Ovary (tissue), 9 donors: Measurements from ENCODE around the gene OR9Q1. TPM values are rescaled to one million over a fixed set of nuclear protein-coding genes. Genes with fewer than 3 reads are reported as not detected.

Experiments
- DNase-seq, 5 donors: peaks; one replicate each; pipeline ENCODE4 v3.0.0-alpha.2; 2019 to 2020
- H3K27ac ChIP-seq, 2 donors: fragments of 200-600 bp; one replicate each; pipeline versions ENCODE4 v1.5.1 to v1.8.0; 2019 to 2022
- H3K27me3 ChIP-seq: fragments of 200-600 bp; one replicate; pipeline ENCODE4 v1.8.0; 2022
- H3K36me3 ChIP-seq: fragments of 200-600 bp; sonication (generic); one replicate; pipeline ENCODE4 v1.5.1; 2019
- H3K4me1 ChIP-seq: one replicate; pipeline ENCODE4 v1.8.1; 2013; ENCODE audit warnings: mild to moderate bottlenecking, moderate library complexity; ENCODE audit not compliant: insufficient read depth
- H3K4me3 ChIP-seq: fragments of 200-600 bp; sonication (generic); one replicate; pipeline ENCODE4 v1.5.1; 2017
- H3K9me3 ChIP-seq, 2 donors: fragments of 200-600 bp in 1 of 2; sonication (generic) in 1 of 2; one replicate each; pipeline versions ENCODE4 v1.5.1 to v1.8.1; 2013 to 2019; ENCODE audit warnings: mild to moderate bottlenecking in 1 of 2, moderate library complexity in 1 of 2
- CTCF ChIP-seq, 3 donors: fragments of 450-650 bp in 2 of 3; fragments of 200-600 bp in 1 of 3; IDR thresholded peaks; one replicate each; pipeline versions ENCODE4 v1.5.1 to v1.8.0; 2016 to 2022; ENCODE audit warnings: antibody characterized with exemption in 3 of 3, mild to moderate bottlenecking in 1 of 3
- EP300 ChIP-seq: sonication (generic); formaldehyde crosslinking; IDR thresholded peaks from one replicate; pipeline ENCODE4 v1.6.1; 2017; ENCODE audit warnings: antibody characterized with exemption
- POLR2A ChIP-seq: fragments of 450-650 bp; IDR thresholded peaks from one replicate; pipeline ENCODE4 v1.6.1; 2017; ENCODE audit warnings: antibody characterized with exemption, mild to moderate bottlenecking, moderate library complexity
- WGBS, 3 donors: extraction: QIAGEN DNeasy Blood & Tissue Kit in 1 of 3; methylation state at CpG; one replicate each; pipeline versions ENCODE4 v1.1.5 to v1.1.7; 2013 to 2017; 5-methylcytosine and 5-hydroxymethylcytosine counted together
- intact Hi-C, 4 donors: fragments of 100-400 bp; cut with DNase I; formaldehyde crosslinking; loops; one replicate each; pipeline versions ENCODE4 v1.11.0 to v1.15.1; 2022 to 2023
- polyA plus RNA-seq, 2 donors: library from polyadenylated mRNA; stranded (reverse); fragments of 200-250 nt in 1 of 2; fragments of 350-450 nt in 1 of 2; fragmentation: Illumina TruSeq in 1 of 2; extraction: RNeasy Lipid Tissue Mini Kit (QIAGEN cat#74804) in 1 of 2; gene quantifications; one replicate each; pipeline ENCODE4 v1.2.3, GENCODE V29; 2013 to 2014
- total RNA-seq, 7 donors: library from RNA; depleted of rRNA in 2 of 7; stranded (reverse); fragments of >200 nt in 2 of 7; fragmentation: NEBNext Ultra II Directional in 3 of 7; extraction: Animal tissue kit (Norgen Biotek cat#: 25700) in 3 of 7; gene quantifications; one replicate each; pipeline versions ENCODE4 v1.1.0 to v1.2.4, GENCODE V29; 2016 to 2023
- donor health status: DM: no; HTN: no; CAD: no; lungs with moderate emphysema.
- donor health status: DM: no; HTN: no; CAD: no.
- donor health status: Bipolar disorder and iron deficiency.
- donor health status: DM: yes; HTN: yes; CAD: no.
- donor health status: DM: no; HTN: no; CAD: no.
- donor health status: DM: yes; HTN: yes; CAD: no.

The OR9Q1 gene
- total and polyA plus RNA-seq, 9 donors = not detected

GRCh38 chr11:58121096-58121495, 97.4 kb downstream of the OR9Q1 start:
- H3K27me3 ChIP-seq = no peaks in the 10 kb centered on the region
- DNase-seq = no peak
- intact Hi-C loops = no loop called here
- H3K27ac ChIP-seq = no peak overlapping the region
- WGBS, 3 donors = 51 to 60% (median 51%) methylated on average over 1 of the region's 1 CpG
- H3K9me3 ChIP-seq = no peaks in the 10 kb centered on the region
- TF ChIP-seq EP300 (no peak), POLR2A (no peak), CTCF (IDR thresholded peaks at IDR 0.05) (no peak)
- H3K4me3 ChIP-seq = no peak overlapping the region
- H3K36me3 ChIP-seq = no peaks in the 10 kb centered on the region
- no peaks in the 10 kb centered on the region for H3K4me1 ChIP-seq

DNA sequence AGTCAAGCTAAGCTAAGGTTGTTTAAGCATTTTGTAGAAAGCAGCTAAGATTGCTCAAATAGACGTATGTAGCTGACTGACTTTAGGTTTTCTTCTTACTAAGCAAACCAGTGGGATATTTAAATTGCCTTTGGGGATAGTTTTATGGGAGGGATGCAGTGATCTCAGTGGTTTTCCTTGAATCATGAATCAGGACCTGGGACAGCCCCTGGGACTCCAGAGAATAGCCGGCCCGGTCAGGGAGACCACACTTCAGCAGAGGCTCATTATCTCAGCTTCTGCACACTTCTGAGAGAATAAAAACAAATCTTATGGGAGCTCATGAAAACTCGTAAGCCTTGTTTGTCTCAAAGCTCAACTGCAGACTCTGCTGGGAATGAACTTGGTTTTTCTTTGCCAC, 101.8 kb downstream of the OR9Q1 start, which contains the start of gene OR9I1:
Gene OR9I1, minus strand, starts transcription at position 62 of the 400 bp plus-strand sequence. CDS start 6,086 bp downstream, outside the sequence.
- Histone ChIP-seq H3K4me1 (no peaks in the 10 kb centered on the region), H3K27ac (no peak within 1 kb of the TSS), H3K4me3 (no peak within 1 kb of the TSS), H3K9me3 (no peaks in the 10 kb centered on the region), H3K27me3 (no peaks in the 10 kb centered on the region), H3K36me3 (no peaks in the 10 kb centered on the region)
- DNase-seq = no peak
- 24 to 40% (median 39%) methylated on average over 4 of the region's 4 CpGs for WGBS, 3 donors
- intact Hi-C loops = loop anchor here in 1 of 4 donors (1.0 kb wide), 1 partner anchor 36 kb away; no protein-coding TSS in a partner anchor
- TF ChIP-seq EP300 (no peak), CTCF (IDR thresholded peaks at IDR 0.05) (no peak), POLR2A (no peak)

DNA sequence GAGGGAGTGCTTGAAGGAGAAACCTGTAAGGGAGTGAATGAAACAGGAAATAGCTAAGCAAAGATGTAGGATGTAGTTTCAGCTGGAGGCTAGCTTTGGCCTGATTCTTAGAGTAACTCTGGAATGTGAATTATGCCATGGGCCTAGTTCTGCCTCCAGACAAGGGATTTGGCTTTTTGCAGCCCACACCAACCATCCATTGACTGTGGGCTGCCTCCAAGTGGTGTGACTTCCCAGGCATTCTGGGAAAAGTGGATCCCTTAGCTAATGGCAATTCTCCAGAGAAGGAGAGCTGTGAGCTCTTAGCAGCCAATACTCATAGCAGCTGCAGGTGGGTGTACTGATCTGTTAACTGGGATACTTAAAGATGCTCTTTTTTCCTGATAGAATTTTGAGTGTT, 103.7 kb downstream of the OR9Q1 start:
- no peak for TF ChIP-seq CTCF (IDR thresholded peaks at IDR 0.05)
- Histone ChIP-seq H3K9me3 (no peaks in the 10 kb centered on the region), H3K4me1 (no peaks in the 10 kb centered on the region), H3K36me3 (no peaks in the 10 kb centered on the region), H3K4me3 (no peak overlapping the region), H3K27ac (no peak overlapping the region), H3K27me3 (no peaks in the 10 kb centered on the region)
- intact Hi-C loops = no loop called here
- DNase-seq = no peak

GRCh38 chr11:58133309-58134076, 109.8 kb downstream of the OR9Q1 start:
- H3K36me3 ChIP-seq = no peaks in the 10 kb centered on the region
- WGBS, 3 donors = 59 to 62% (median 59%) methylated on average over 7 of the region's 7 CpGs
- H3K4me3 ChIP-seq = no peak overlapping the region
- TF ChIP-seq POLR2A = no peak
- no peak for TF ChIP-seq EP300
- no peak for TF ChIP-seq CTCF (IDR thresholded peaks at IDR 0.05)
- DNase-seq = no peak
- intact Hi-C loops = no loop called here
- H3K27ac ChIP-seq = no peak overlapping the region
- H3K27me3 ChIP-seq = no peaks in the 10 kb centered on the region
- no peaks in the 10 kb centered on the region for H3K9me3 ChIP-seq
- no peaks in the 10 kb centered on the region for H3K4me1 ChIP-seq
